ENCODE results near the gene SLC10A7.

DNA sequence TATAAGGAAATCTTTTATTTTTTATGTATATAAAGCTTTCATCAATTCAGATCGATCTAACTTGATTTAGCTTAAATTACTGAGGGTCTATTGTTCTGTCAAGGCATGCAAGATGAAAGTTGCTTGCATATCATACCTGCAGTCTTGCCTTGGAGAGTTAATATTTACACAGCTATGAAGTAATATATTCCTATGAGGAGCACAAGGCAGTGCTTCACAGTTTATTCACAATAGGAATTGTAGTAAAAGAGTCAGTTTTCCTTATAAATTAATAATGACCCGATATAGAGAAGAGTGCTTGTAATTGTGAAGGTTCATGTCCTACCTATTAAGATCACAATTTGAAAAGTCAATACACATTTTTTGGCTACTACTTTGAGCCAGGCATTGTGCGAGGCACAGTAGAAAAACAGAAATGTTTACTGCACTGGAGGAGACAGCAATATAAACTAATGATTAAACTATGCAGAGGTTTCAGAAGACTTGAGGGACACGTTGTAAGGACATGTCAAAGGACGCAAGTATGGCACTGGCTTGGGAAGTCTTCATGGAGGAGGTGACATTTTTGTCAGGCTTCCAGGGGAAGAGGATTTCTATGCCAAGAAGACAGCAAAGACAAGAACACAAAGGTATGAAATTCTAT lies 268.6 kb downstream of the SLC10A7 start:
- TF ChIP-seq SPEN (CRISPR knock-in tag; IDR thresholded peaks at IDR 0.05; ENCODE audit: low read depth) = no peak
- TF ChIP-seq, protein P1, sequence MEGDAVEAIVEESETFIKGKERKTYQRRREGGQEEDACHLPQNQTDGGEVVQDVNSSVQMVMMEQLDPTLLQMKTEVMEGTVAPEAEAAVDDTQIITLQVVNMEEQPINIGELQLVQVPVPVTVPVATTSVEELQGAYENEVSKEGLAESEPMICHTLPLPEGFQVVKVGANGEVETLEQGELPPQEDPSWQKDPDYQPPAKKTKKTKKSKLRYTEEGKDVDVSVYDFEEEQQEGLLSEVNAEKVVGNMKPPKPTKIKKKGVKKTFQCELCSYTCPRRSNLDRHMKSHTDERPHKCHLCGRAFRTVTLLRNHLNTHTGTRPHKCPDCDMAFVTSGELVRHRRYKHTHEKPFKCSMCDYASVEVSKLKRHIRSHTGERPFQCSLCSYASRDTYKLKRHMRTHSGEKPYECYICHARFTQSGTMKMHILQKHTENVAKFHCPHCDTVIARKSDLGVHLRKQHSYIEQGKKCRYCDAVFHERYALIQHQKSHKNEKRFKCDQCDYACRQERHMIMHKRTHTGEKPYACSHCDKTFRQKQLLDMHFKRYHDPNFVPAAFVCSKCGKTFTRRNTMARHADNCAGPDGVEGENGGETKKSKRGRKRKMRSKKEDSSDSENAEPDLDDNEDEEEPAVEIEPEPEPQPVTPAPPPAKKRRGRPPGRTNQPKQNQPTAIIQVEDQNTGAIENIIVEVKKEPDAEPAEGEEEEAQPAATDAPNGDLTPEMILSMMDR (CRISPR knock-in tag; IDR thresholded peaks at IDR 0.05) = no peak
- TF ChIP-seq, protein P2, sequence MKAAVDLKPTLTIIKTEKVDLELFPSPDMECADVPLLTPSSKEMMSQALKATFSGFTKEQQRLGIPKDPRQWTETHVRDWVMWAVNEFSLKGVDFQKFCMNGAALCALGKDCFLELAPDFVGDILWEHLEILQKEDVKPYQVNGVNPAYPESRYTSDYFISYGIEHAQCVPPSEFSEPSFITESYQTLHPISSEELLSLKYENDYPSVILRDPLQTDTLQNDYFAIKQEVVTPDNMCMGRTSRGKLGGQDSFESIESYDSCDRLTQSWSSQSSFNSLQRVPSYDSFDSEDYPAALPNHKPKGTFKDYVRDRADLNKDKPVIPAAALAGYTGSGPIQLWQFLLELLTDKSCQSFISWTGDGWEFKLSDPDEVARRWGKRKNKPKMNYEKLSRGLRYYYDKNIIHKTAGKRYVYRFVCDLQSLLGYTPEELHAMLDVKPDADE (CRISPR knock-in tag; IDR thresholded peaks at IDR 0.05) = no peak
- no peak for TF ChIP-seq ZNF430 (CRISPR knock-in tag; IDR thresholded peaks at IDR 0.05)
- no peak for TF ChIP-seq ZBTB1 (CRISPR knock-in tag; IDR thresholded peaks at IDR 0.05; ENCODE audit: borderline replicate concordance)
- no peak for TF ChIP-seq ZBTB7A (CRISPR knock-in tag; IDR thresholded peaks at IDR 0.05)

All from HepG2 (cell line).